Measurements from ENCODE around the gene BAIAP2. TPM values are rescaled to one million over a fixed set of nuclear protein-coding genes. Genes with fewer than 3 reads are reported as not detected.

BAIAP2 gene
- total RNA-seq, 1 donor from 2014 or later = 48.9 TPM

GRCh38 chr17:81096741-81097133, 61.8 kb downstream of the BAIAP2 start:
- H3K27me3 Mint-ChIP-seq (ENCODE audit: low read depth) = no peaks in the 10 kb centered on the region
- H3K4me1 Mint-ChIP-seq = peaks cover 40% of the 10 kb centered on the region
- no peaks in the 10 kb centered on the region for H3K9me3 Mint-ChIP-seq
- H3K4me3 Mint-ChIP-seq = peak overlapping the region; percentile 17
- peak overlapping the region; percentile 39 for H3K27ac Mint-ChIP-seq
- TF ChIP-seq CTCF (IDR thresholded peaks at IDR 0.05; ENCODE audit: unreplicated experiment) = no peak
- H3K36me3 Mint-ChIP-seq = no peaks in the 10 kb centered on the region
- no peak for DNase-seq (ENCODE audit: low spot score in 2 of 2, unreplicated experiment in 2 of 2)

GRCh38 chr17:81097134-81097942, 62.4 kb downstream of the BAIAP2 start:
- no peaks in the 10 kb centered on the region for H3K36me3 Mint-ChIP-seq
- H3K27ac Mint-ChIP-seq = peak overlapping the region; percentile 43
- no peaks in the 10 kb centered on the region for H3K9me3 Mint-ChIP-seq
- peaks cover 40% of the 10 kb centered on the region for H3K4me1 Mint-ChIP-seq
- H3K27me3 Mint-ChIP-seq (ENCODE audit: low read depth) = no peaks in the 10 kb centered on the region
- peak overlapping the region; percentile 43 for H3K4me3 Mint-ChIP-seq
- DNase-seq (ENCODE audit: low spot score in 2 of 2, unreplicated experiment in 2 of 2) = peak; percentile 77 to 86
- peak; percentile 68 for TF ChIP-seq CTCF (IDR thresholded peaks at IDR 0.05; ENCODE audit: unreplicated experiment)

GRCh38 chr17:81097943-81098308, 63.0 kb downstream of the BAIAP2 start:
- no peaks in the 10 kb centered on the region for H3K36me3 Mint-ChIP-seq
- TF ChIP-seq CTCF (IDR thresholded peaks at IDR 0.05; ENCODE audit: unreplicated experiment) = no peak
- no peak overlapping the region for H3K27ac Mint-ChIP-seq
- H3K27me3 Mint-ChIP-seq (ENCODE audit: low read depth) = no peaks in the 10 kb centered on the region
- H3K4me3 Mint-ChIP-seq = no peak overlapping the region
- no peaks in the 10 kb centered on the region for H3K9me3 Mint-ChIP-seq
- DNase-seq (ENCODE audit: low spot score in 2 of 2, unreplicated experiment in 2 of 2) = no peak
- H3K4me1 Mint-ChIP-seq = peaks cover 38% of the 10 kb centered on the region

- H3K27me3 Mint-ChIP-seq (ENCODE audit: low read depth) = no peaks in the 10 kb centered on the region
- H3K9me3 Mint-ChIP-seq = no peaks in the 10 kb centered on the region
- DNase-seq (ENCODE audit: low spot score in 2 of 2, unreplicated experiment in 2 of 2) = no peak
- peaks cover 29% of the 10 kb centered on the region for H3K4me1 Mint-ChIP-seq
- no peak overlapping the region for H3K27ac Mint-ChIP-seq
- no peak overlapping the region for H3K4me3 Mint-ChIP-seq
- no peak for TF ChIP-seq CTCF (IDR thresholded peaks at IDR 0.05; ENCODE audit: unreplicated experiment)
- no peaks in the 10 kb centered on the region for H3K36me3 Mint-ChIP-seq
Measured at GRCh38 chr17:81099888-81100287, 64.9 kb downstream of the BAIAP2 start.

GRCh38 chr17:81100668-81101067, 65.7 kb downstream of the BAIAP2 start:
- no peaks in the 10 kb centered on the region for H3K9me3 Mint-ChIP-seq
- TF ChIP-seq CTCF (IDR thresholded peaks at IDR 0.05; ENCODE audit: unreplicated experiment) = no peak
- peaks cover 22% of the 10 kb centered on the region for H3K4me1 Mint-ChIP-seq
- H3K27ac Mint-ChIP-seq = no peak overlapping the region
- H3K4me3 Mint-ChIP-seq = no peak overlapping the region
- no peaks in the 10 kb centered on the region for H3K27me3 Mint-ChIP-seq (ENCODE audit: low read depth)
- no peak for DNase-seq (ENCODE audit: low spot score in 2 of 2, unreplicated experiment in 2 of 2)
- H3K36me3 Mint-ChIP-seq = no peaks in the 10 kb centered on the region
